Measurements from ENCODE around the gene LMNTD1.
"Not testable (repeated sequence)": the region's sequence is repeated elsewhere in the genome, so short reads cannot be mapped to it uniquely, and the experiment has no call there.

LMNTD1 gene, protein sequence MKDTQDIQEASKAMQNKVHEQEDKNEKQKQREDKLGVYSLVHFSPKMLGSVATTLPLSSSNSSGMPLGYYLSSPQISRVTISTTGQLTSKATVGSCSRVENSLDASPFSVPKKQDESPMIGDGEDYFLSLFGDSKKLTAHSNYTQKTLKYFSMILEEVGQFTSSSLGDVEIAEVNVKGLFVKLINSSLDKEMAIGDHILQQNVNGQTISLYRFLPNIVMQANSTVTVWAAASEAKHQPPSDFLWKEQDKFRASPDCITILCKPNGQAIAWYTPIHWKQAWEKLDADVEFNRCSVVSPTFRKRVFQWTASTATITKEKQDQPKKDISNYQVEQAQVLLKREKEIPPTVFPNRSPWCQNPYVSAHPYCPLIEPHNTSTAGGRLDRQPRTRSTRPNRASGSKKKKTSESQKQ

DNA sequence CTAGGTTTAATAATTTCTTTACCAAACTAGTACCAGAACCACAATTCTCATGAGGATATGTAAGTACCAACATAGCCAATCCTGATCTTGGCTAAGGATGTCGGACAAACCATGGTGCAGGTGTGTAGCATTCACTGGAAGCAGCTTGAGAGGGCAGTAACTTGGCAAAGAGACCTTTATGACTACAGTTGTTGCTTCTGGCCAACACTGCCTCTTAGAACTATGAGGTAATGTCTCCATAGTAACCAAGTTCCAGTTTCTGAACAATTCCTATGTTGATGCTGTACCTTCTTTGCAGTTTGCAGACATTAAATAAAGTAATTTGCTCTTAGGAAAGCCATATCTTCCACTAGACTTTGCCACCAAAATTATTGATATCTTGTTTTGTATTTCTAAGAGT is at the start of gene LMNTD1:
Gene LMNTD1, minus strand, starts transcription at position 186 of the 400 bp plus-strand sequence. CDS start 324 bp downstream, outside the sequence.
- Histone ChIP-seq H3K9ac (ENCODE audit: low read length in 5 of 5) (no peak within 1 kb of the TSS), H3K27ac (ENCODE audit: low read depth, low read length) (no peak within 1 kb of the TSS), H3K9me3 (ENCODE audit: control insufficient read depth in 5 of 5, low read length in 5 of 5) (no peaks in the 10 kb centered on the region), H3K27me3 (ENCODE audit: control insufficient read depth in 5 of 5, insufficient read depth in 4 of 5, low read length in 5 of 5) (no peaks in the 10 kb centered on the region), H3K4me1 (ENCODE audit: control insufficient read depth in 5 of 5, insufficient read depth in 5 of 5, low read length in 5 of 5) (no peaks in the 10 kb centered on the region), H3K4me3 (ENCODE audit: low read depth in 1 of 5, low read length in 5 of 5) (no peak within 1 kb of the TSS), H3K36me3 (ENCODE audit: control insufficient read depth in 5 of 5, insufficient read depth in 5 of 5, low read length in 5 of 5) (no peaks in the 10 kb centered on the region)

DNA sequence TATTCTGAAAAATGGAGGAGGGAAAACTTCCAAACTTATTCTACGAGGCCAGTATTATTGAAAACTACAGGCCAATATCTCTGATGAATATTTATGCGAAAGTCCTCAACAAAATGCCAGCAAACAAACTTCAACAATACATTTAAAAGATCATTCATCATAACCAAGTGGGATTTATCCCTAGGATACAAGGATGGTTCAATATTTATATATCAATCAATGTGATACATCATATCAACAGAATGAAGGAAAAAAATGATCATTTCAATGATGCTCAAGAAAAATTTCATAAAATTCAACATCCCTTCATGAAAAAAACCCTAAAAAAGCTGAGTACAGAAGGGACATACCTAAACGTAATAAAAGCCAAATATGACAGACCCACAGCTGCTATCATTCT is 45.9 kb upstream of the LMNTD1 start:
- Histone ChIP-seq H3K9me3 (ENCODE audit: control insufficient read depth in 5 of 5, low read length in 5 of 5) (peaks cover 0 to 5% (median 0%) of the 10 kb centered on the region in 5 donors), H3K9ac (ENCODE audit: low read length in 5 of 5) (no peak overlapping the region), H3K4me3 (ENCODE audit: low read depth in 1 of 5, low read length in 5 of 5) (no peak overlapping the region), H3K36me3 (ENCODE audit: control insufficient read depth in 5 of 5, insufficient read depth in 5 of 5, low read length in 5 of 5) (no peaks in the 10 kb centered on the region), H3K27ac (ENCODE audit: low read depth, low read length) (no peak overlapping the region), H3K4me1 (ENCODE audit: control insufficient read depth in 5 of 5, insufficient read depth in 5 of 5, low read length in 5 of 5) (no peaks in the 10 kb centered on the region), H3K27me3 (ENCODE audit: control insufficient read depth in 5 of 5, insufficient read depth in 4 of 5, low read length in 5 of 5) (no peaks in the 10 kb centered on the region)

DNA sequence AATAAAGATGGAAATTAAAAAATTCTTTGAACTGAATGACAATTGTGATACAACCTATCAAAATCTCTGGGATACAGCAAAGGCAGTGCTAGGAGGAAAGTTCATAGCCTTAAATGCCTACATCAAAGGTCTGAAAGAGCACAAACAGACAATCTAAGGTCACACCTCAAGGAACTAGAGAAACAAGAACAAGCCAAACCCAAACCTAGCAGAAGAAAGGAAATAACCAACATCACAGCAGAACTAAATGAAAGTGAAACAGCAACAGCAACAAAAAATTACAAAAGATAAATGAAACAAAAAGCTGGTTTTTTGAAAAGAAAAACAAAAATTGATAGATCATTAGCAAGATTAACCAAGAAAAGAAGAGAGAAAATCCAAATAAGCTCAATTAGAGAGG is 42.4 kb upstream of the LMNTD1 start:
- not testable (repeated sequence) for H3K27me3 ChIP-seq (ENCODE audit: control insufficient read depth in 5 of 5, insufficient read depth in 4 of 5, low read length in 5 of 5); H3K9ac ChIP-seq (ENCODE audit: low read length in 5 of 5); H3K27ac ChIP-seq (ENCODE audit: low read depth, low read length); H3K9me3 ChIP-seq (ENCODE audit: control insufficient read depth in 5 of 5, low read length in 5 of 5); H3K36me3 ChIP-seq (ENCODE audit: control insufficient read depth in 5 of 5, insufficient read depth in 5 of 5, low read length in 5 of 5); H3K4me1 ChIP-seq (ENCODE audit: control insufficient read depth in 5 of 5, insufficient read depth in 5 of 5, low read length in 5 of 5); H3K4me3 ChIP-seq (ENCODE audit: low read depth in 1 of 5, low read length in 5 of 5)

DNA sequence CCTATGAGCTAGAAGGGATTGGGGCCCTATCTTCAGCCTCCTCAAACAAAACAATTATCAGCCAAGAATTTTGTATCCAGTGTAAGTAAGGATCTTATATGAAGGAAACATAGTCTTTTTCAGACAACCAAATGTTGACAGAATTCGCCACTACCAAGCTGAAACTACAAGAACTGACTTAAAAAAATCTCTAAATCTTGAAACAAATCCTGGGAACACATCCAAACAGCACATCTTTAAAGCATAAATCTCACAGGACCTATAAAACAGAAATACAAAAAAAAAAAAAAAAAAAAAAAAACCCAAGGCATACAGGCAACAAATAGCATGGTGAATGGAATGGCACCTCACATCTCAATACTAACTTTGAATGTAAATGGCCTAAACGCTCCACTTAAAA is 41.3 kb upstream of the LMNTD1 start:
- H3K27ac ChIP-seq (ENCODE audit: low read depth, low read length): no peak overlapping the region
- H3K27me3 ChIP-seq (ENCODE audit: control insufficient read depth in 5 of 5, insufficient read depth in 4 of 5, low read length in 5 of 5): no peaks in the 10 kb centered on the region
- no peaks in the 10 kb centered on the region for H3K4me1 ChIP-seq (ENCODE audit: control insufficient read depth in 5 of 5, insufficient read depth in 5 of 5, low read length in 5 of 5)
- H3K9me3 ChIP-seq (ENCODE audit: control insufficient read depth in 5 of 5, low read length in 5 of 5): no peaks in the 10 kb centered on the region
- no peak overlapping the region for H3K4me3 ChIP-seq (ENCODE audit: low read depth in 1 of 5, low read length in 5 of 5)
- no peaks in the 10 kb centered on the region for H3K36me3 ChIP-seq (ENCODE audit: control insufficient read depth in 5 of 5, insufficient read depth in 5 of 5, low read length in 5 of 5)
- H3K9ac ChIP-seq (ENCODE audit: low read length in 5 of 5): no peak overlapping the region

DNA sequence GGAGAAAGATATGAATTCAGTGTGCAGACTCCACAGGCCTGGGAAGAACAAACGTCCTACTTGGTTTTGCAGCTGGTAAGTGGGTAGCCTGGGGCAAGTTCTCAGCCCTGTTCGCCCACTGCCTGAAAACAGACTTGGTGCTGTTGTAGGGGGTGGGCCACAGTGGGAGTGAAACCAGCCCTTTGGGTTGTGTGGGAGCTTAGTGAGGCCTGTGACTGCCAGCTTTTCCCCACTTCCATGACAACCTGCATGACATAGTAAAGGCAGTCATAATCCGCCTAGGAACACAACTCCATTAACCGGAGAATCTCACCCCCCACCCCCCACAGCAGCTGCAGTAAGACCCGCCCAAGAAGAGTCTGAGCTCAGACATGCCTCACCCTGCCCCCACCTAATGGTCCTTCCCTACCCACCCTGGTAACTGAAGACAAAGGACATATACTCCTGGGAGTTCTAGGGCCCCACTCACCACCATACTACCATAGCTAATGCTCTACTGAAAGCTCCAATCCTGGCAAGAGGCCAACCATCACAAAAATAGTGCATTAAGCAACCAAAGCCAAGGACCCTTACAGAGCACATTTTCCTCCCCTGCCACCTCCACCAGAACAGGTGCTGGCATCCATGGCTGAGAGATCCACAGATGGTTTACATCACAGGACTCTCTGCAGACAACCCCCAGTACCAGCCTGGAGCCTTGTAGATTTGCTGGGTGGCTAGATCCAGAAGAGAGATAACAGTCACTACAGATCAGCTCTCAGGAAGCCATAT is 39.8 kb upstream of the LMNTD1 start:
- Histone ChIP-seq H3K9me3 (ENCODE audit: control insufficient read depth in 5 of 5, low read length in 5 of 5) (no peaks in the 10 kb centered on the region), H3K4me3 (ENCODE audit: low read depth in 1 of 5, low read length in 5 of 5) (no peak overlapping the region), H3K4me1 (ENCODE audit: control insufficient read depth in 5 of 5, insufficient read depth in 5 of 5, low read length in 5 of 5) (no peaks in the 10 kb centered on the region), H3K27ac (ENCODE audit: low read depth, low read length) (no peak overlapping the region), H3K9ac (ENCODE audit: low read length in 5 of 5) (no peak overlapping the region), H3K36me3 (ENCODE audit: control insufficient read depth in 5 of 5, insufficient read depth in 5 of 5, low read length in 5 of 5) (no peaks in the 10 kb centered on the region), H3K27me3 (ENCODE audit: control insufficient read depth in 5 of 5, insufficient read depth in 4 of 5, low read length in 5 of 5) (no peaks in the 10 kb centered on the region)

DNA sequence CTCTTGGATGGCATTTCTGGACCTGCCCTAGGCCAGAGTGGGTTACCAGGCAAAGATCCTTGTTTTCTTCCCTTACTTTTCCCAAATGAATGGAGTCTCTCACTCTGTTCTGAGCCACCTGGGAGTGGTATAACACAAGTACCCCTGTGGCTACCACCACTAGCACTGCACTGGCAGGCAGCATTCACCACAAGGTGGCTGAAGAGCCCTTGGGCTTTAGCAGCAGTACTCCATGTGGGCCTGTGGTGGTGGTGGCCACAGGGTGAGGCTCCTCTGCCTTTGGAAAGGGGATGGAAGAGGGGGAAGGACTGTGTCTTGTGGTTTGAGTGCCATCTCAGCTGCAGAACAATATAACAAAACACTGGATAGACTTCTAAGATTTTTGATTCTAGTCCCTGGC is 38.1 kb upstream of the LMNTD1 start:
- Histone ChIP-seq H3K4me3 (ENCODE audit: low read depth in 1 of 5, low read length in 5 of 5) (no peak overlapping the region), H3K9me3 (ENCODE audit: control insufficient read depth in 5 of 5, low read length in 5 of 5) (peaks cover 0 to 2% (median 0%) of the 10 kb centered on the region in 5 donors), H3K36me3 (ENCODE audit: control insufficient read depth in 5 of 5, insufficient read depth in 5 of 5, low read length in 5 of 5) (no peaks in the 10 kb centered on the region), H3K27ac (ENCODE audit: low read depth, low read length) (no peak overlapping the region), H3K9ac (ENCODE audit: low read length in 5 of 5) (no peak overlapping the region), H3K27me3 (ENCODE audit: control insufficient read depth in 5 of 5, insufficient read depth in 4 of 5, low read length in 5 of 5) (no peaks in the 10 kb centered on the region), H3K4me1 (ENCODE audit: control insufficient read depth in 5 of 5, insufficient read depth in 5 of 5, low read length in 5 of 5) (no peaks in the 10 kb centered on the region)

DNA sequence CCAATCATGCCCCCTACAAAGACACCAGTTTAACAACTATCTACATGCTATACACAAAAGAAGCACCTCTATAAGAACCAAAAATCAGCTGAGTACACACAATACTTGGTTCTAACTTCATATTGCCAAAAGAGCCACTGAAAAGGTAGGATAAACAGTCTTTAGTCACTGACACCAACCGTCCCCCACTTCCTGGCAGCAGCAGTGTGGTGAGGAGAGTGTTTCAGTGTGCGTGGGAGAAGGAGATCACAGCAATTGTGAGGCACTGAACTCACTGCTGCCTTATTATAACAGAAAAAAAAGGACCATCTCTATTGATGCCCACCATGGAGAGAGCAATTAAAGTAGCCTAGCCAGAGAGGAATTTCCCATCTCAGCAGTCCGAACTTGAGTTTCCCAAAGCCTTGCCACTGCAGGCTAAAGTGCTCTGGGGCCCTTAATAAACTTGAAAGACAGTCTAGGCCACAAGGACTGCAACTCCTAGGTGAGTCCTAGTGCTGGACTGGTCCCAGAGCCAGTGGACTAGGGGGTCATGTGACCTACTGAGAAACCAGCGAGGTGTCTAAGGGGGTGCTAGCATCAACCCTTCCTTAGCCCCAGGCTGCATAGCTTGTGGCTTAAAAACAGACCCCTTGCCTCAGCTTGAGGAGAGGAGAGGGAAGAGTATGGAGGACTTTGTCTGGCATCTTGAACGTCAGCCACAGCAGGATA is 37.1 kb upstream of the LMNTD1 start:
- Histone ChIP-seq H3K27ac (ENCODE audit: low read depth, low read length) (no peak overlapping the region), H3K9me3 (ENCODE audit: control insufficient read depth in 5 of 5, low read length in 5 of 5) (peaks cover 0 to 2% (median 0%) of the 10 kb centered on the region in 5 donors), H3K36me3 (ENCODE audit: control insufficient read depth in 5 of 5, insufficient read depth in 5 of 5, low read length in 5 of 5) (no peaks in the 10 kb centered on the region), H3K4me3 (ENCODE audit: low read depth in 1 of 5, low read length in 5 of 5) (no peak overlapping the region), H3K9ac (ENCODE audit: low read length in 5 of 5) (no peak overlapping the region), H3K4me1 (ENCODE audit: control insufficient read depth in 5 of 5, insufficient read depth in 5 of 5, low read length in 5 of 5) (no peaks in the 10 kb centered on the region), H3K27me3 (ENCODE audit: control insufficient read depth in 5 of 5, insufficient read depth in 4 of 5, low read length in 5 of 5) (no peaks in the 10 kb centered on the region)

DNA sequence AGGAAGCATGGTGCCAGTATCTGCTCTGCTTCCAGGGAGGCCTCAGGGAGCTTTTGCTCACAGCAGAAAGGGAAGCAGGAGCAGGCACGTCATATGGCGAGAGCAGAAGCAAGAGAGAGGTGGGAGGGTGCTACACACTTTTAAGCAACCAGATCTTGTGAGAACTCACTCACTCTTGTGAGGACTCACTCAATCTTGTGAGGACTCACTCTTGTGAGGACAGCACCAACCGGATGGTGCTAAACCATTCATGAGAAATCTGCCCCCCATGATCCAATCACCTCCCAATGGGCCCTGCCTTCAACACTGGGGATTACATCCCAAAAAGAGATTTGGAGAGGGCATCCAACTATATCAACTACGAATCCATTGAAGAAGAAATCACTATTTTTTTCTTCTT is 34.3 kb upstream of the LMNTD1 start:
- H3K27me3 ChIP-seq (ENCODE audit: control insufficient read depth in 5 of 5, insufficient read depth in 4 of 5, low read length in 5 of 5): no peaks in the 10 kb centered on the region
- H3K36me3 ChIP-seq (ENCODE audit: control insufficient read depth in 5 of 5, insufficient read depth in 5 of 5, low read length in 5 of 5): no peaks in the 10 kb centered on the region
- H3K27ac ChIP-seq (ENCODE audit: low read depth, low read length): no peak overlapping the region
- no peak overlapping the region for H3K4me3 ChIP-seq (ENCODE audit: low read depth in 1 of 5, low read length in 5 of 5)
- peaks cover 0 to 2% (median 0%) of the 10 kb centered on the region in 5 donors for H3K4me1 ChIP-seq (ENCODE audit: control insufficient read depth in 5 of 5, insufficient read depth in 5 of 5, low read length in 5 of 5)
- H3K9me3 ChIP-seq (ENCODE audit: control insufficient read depth in 5 of 5, low read length in 5 of 5): peaks cover 0 to 2% (median 0%) of the 10 kb centered on the region in 5 donors
- H3K9ac ChIP-seq (ENCODE audit: low read length in 5 of 5): no peak overlapping the region

DNA sequence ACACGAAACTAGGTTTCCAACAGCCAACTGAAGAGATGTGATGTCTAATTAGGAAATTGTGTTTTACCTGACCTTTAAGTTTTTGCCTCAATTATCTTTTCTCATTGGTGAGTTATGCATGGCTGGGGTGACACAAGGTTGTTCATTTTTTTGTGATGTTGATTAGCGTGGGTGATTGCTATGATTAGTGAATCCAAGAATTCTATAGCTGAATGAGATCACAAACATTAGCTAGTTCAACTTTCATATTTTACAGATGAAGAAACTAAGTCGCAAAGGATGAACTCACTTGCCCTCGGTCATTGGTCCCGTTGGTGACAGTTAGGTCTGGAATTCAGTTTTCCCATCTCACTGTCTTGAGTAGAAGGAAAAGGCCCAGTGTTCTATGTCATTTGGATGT is 32.6 kb upstream of the LMNTD1 start:
- H3K4me1 ChIP-seq (ENCODE audit: control insufficient read depth in 5 of 5, insufficient read depth in 5 of 5, low read length in 5 of 5): peaks cover 0 to 2% (median 0%) of the 10 kb centered on the region in 5 donors
- H3K27ac ChIP-seq (ENCODE audit: low read depth, low read length): no peak overlapping the region
- H3K27me3 ChIP-seq (ENCODE audit: control insufficient read depth in 5 of 5, insufficient read depth in 4 of 5, low read length in 5 of 5): no peaks in the 10 kb centered on the region
- no peak overlapping the region for H3K9ac ChIP-seq (ENCODE audit: low read length in 5 of 5)
- peaks cover 0 to 2% (median 0%) of the 10 kb centered on the region in 5 donors for H3K9me3 ChIP-seq (ENCODE audit: control insufficient read depth in 5 of 5, low read length in 5 of 5)
- no peak overlapping the region for H3K4me3 ChIP-seq (ENCODE audit: low read depth in 1 of 5, low read length in 5 of 5)
- no peaks in the 10 kb centered on the region for H3K36me3 ChIP-seq (ENCODE audit: control insufficient read depth in 5 of 5, insufficient read depth in 5 of 5, low read length in 5 of 5)
